ENCODE data around the gene GHR. TPM values are rescaled to one million over a fixed set of nuclear protein-coding genes. Genes with fewer than 3 reads are reported as not detected.

The GHR gene
- total RNA-seq, 6 donors from 2014 or later, result 3.0 to 7.4 (median 4.2) TPM

DNA sequence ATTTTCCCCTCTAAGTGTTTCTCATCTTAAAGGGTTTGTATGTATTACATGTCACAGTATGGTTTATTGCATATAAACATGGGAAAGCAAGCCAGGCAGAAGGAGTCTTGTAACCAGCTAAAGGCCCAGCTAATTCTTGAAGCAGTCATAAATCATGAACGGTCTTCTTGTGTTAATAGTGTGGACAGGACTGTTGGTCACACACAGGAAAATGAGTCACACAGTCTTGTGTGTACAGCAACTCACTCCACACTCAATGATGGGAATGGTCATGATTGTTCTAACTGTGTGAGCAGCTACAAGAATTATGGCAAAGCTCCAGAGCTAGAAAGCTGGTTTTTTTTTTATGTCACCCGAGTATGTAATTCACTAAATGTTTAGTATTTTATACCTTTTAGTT, 123.9 kb downstream of the GHR start:
- no peak overlapping the region for H3K4me3 ChIP-seq
- WGBS, 2 donors, result 47 to 55% methylated on average over 2 of the region's 2 CpGs
- H3K4me1 ChIP-seq, result peaks cover 0 to 3% (median 0%) of the 10 kb centered on the region in 4 donors
- DNase-seq (no peak), ATAC-seq (ENCODE audit: low FRiP score in 2 of 2) (peak in 1 of 2 donors; percentile 39)
- TF ChIP-seq, protein P1, sequence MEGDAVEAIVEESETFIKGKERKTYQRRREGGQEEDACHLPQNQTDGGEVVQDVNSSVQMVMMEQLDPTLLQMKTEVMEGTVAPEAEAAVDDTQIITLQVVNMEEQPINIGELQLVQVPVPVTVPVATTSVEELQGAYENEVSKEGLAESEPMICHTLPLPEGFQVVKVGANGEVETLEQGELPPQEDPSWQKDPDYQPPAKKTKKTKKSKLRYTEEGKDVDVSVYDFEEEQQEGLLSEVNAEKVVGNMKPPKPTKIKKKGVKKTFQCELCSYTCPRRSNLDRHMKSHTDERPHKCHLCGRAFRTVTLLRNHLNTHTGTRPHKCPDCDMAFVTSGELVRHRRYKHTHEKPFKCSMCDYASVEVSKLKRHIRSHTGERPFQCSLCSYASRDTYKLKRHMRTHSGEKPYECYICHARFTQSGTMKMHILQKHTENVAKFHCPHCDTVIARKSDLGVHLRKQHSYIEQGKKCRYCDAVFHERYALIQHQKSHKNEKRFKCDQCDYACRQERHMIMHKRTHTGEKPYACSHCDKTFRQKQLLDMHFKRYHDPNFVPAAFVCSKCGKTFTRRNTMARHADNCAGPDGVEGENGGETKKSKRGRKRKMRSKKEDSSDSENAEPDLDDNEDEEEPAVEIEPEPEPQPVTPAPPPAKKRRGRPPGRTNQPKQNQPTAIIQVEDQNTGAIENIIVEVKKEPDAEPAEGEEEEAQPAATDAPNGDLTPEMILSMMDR (IDR thresholded peaks at IDR 0.05), result no peak
- TF ChIP-seq POLR2A (IDR thresholded peaks at IDR 0.05), result no peak
- TF ChIP-seq POLR2AphosphoS5 (IDR thresholded peaks at IDR 0.05), result no peak
- H3K36me3 ChIP-seq, result no peaks in the 10 kb centered on the region
- H3K27ac ChIP-seq, result no peak overlapping the region
- no peaks in the 10 kb centered on the region for H3K27me3 ChIP-seq
- H3K9me3 ChIP-seq, result no peaks in the 10 kb centered on the region

- H3K4me3 ChIP-seq, result no peak overlapping the region
- 60 to 76% methylated on average over 1 of the region's 1 CpG for WGBS, 2 donors
- H3K36me3 ChIP-seq, result no peaks in the 10 kb centered on the region
- H3K27ac ChIP-seq, result no peak overlapping the region
- no peaks in the 10 kb centered on the region for H3K9me3 ChIP-seq
- ATAC-seq (ENCODE audit: low FRiP score in 2 of 2), result no peak
- H3K27me3 ChIP-seq, result no peaks in the 10 kb centered on the region
- H3K4me1 ChIP-seq, result peaks cover 0 to 3% (median 0%) of the 10 kb centered on the region in 4 donors
- no peak for DNase-seq
- TF ChIP-seq EP300 (IDR thresholded peaks at IDR 0.05) (no peak), POLR2AphosphoS5 (IDR thresholded peaks at IDR 0.05) (no peak), POLR2A (IDR thresholded peaks at IDR 0.05) (no peak)
- TF ChIP-seq, protein P1 (IDR thresholded peaks at IDR 0.05), result no peak
Observed at GRCh38 chr5:42547894-42548293, 124.7 kb downstream of the GHR start.

DNA sequence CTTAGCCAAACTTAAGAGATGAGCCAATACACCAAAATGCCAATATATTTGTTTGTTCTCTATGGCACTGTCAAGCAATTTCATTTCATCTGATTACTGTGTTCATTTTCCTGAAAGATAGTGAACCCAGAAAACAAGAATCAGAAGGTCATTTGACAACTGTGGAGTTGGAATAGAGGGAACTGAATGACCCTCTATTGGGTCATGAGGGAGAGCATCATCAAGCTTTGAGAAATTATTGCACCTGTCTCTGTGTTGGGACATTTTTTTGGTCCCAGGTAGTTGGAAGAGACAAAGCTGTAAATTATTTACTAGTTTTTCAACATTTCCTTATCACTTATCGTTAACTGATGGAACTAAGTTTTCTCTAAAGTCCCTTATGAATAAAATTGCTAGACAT, 129.4 kb downstream of the GHR start:
- DNase-seq (no peak), ATAC-seq (ENCODE audit: low FRiP score in 2 of 2) (no peak)
- WGBS, 2 donors, result 89% methylated on average over 1 of the region's 1 CpG
- H3K27me3 ChIP-seq, result no peaks in the 10 kb centered on the region
- H3K36me3 ChIP-seq, result no peaks in the 10 kb centered on the region
- TF ChIP-seq POLR2AphosphoS5 (IDR thresholded peaks at IDR 0.05), result no peak
- TF ChIP-seq POLR2A (IDR thresholded peaks at IDR 0.05), result no peak
- TF ChIP-seq, protein P1 (IDR thresholded peaks at IDR 0.05), result no peak
- TF ChIP-seq EP300 (IDR thresholded peaks at IDR 0.05), result no peak
- H3K4me1 ChIP-seq, result peaks cover 0 to 3% (median 0%) of the 10 kb centered on the region in 4 donors
- no peak overlapping the region for H3K27ac ChIP-seq
- no peaks in the 10 kb centered on the region for H3K9me3 ChIP-seq
- H3K4me3 ChIP-seq, result no peak overlapping the region

GRCh38 chr5:42553461-42553860, 130.2 kb downstream of the GHR start:
- 61 to 90% methylated on average over 4 of the region's 4 CpGs for WGBS, 2 donors
- TF ChIP-seq EP300 (IDR thresholded peaks at IDR 0.05), result no peak
- TF ChIP-seq POLR2AphosphoS5 (IDR thresholded peaks at IDR 0.05), result no peak
- TF ChIP-seq, protein P1 (IDR thresholded peaks at IDR 0.05), result no peak
- no peak for TF ChIP-seq POLR2A (IDR thresholded peaks at IDR 0.05)
- no peaks in the 10 kb centered on the region for H3K9me3 ChIP-seq
- peaks cover 0 to 3% (median 0%) of the 10 kb centered on the region in 4 donors for H3K4me1 ChIP-seq
- H3K27ac ChIP-seq, result no peak overlapping the region
- no peak overlapping the region for H3K4me3 ChIP-seq
- no peaks in the 10 kb centered on the region for H3K36me3 ChIP-seq
- H3K27me3 ChIP-seq, result no peaks in the 10 kb centered on the region
- DNase-seq (no peak), ATAC-seq (ENCODE audit: low FRiP score in 2 of 2) (no peak)

- no peaks in the 10 kb centered on the region for H3K27me3 ChIP-seq
- no peak overlapping the region for H3K27ac ChIP-seq
- TF ChIP-seq POLR2A (IDR thresholded peaks at IDR 0.05) (no peak), POLR2AphosphoS5 (IDR thresholded peaks at IDR 0.05) (no peak), EP300 (IDR thresholded peaks at IDR 0.05) (no peak)
- TF ChIP-seq, protein P1 (IDR thresholded peaks at IDR 0.05), result no peak
- ATAC-seq (ENCODE audit: low FRiP score in 2 of 2) (no peak), DNase-seq (no peak)
- WGBS, 2 donors, result 83 to 86% methylated on average over 1 of the region's 1 CpG
- H3K4me3 ChIP-seq, result no peak overlapping the region
- no peaks in the 10 kb centered on the region for H3K4me1 ChIP-seq
- H3K9me3 ChIP-seq, result no peaks in the 10 kb centered on the region
- H3K36me3 ChIP-seq, result no peaks in the 10 kb centered on the region
Observed at GRCh38 chr5:42555010-42555409, 131.8 kb downstream of the GHR start.
